Measurements from ENCODE around the gene SBNO2.

DNA sequence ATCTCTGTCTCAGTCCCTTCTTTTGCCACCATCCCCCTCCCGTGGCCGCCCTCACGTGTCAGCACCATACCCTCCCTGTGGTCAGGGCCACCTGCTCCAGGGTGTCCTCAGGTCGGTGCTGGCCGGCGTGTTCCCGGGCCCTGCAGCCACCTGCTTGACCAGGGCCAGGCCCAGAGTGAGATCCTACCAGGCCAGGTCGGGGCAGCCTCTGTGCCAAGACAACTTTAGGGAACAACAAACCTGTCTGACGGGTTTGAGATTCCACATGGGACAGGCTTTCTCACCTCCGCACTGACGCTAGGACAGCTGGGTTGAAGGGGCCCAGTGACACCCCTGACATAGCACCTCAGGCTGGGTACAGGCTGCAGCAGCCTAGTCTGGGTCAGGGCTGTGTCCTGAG is 7.5 kb upstream of the SBNO2 start:
- TF ChIP-seq, protein P1, sequence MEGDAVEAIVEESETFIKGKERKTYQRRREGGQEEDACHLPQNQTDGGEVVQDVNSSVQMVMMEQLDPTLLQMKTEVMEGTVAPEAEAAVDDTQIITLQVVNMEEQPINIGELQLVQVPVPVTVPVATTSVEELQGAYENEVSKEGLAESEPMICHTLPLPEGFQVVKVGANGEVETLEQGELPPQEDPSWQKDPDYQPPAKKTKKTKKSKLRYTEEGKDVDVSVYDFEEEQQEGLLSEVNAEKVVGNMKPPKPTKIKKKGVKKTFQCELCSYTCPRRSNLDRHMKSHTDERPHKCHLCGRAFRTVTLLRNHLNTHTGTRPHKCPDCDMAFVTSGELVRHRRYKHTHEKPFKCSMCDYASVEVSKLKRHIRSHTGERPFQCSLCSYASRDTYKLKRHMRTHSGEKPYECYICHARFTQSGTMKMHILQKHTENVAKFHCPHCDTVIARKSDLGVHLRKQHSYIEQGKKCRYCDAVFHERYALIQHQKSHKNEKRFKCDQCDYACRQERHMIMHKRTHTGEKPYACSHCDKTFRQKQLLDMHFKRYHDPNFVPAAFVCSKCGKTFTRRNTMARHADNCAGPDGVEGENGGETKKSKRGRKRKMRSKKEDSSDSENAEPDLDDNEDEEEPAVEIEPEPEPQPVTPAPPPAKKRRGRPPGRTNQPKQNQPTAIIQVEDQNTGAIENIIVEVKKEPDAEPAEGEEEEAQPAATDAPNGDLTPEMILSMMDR (IDR thresholded peaks at IDR 0.05): no peak
- TF ChIP-seq EZH2 (IDR thresholded peaks at IDR 0.05) (no peak), EZH2phosphoT487 (IDR thresholded peaks at IDR 0.05) (no peak)

All from neural progenitor cell (in vitro differentiated cells).